Effector memory CD8-positive, alpha-beta T cell (primary cell): Measurements from ENCODE around the gene PKM.

Experiments
- ATAC-seq: fragments of 150-1000 bp; cut with Tn5 transposase; replicated peaks from 2 replicates; pipeline ENCODE4 v1.10.0; 2021; ENCODE audit warnings: mild to moderate bottlenecking, moderate library complexity
- DNase-seq, 3 experiments: peaks; one replicate each; pipeline ENCODE4 v3.0.0; 2021
- H3K27ac Mint-ChIP-seq, 2 donors: one replicate each; pipeline ENCODE4 v1.8.0; 2022; ENCODE audit warnings: mild to moderate bottlenecking in 2 of 2, mixed read lengths in 2 of 2, moderate library complexity in 2 of 2
- H3K27me3 Mint-ChIP-seq, 2 donors: one replicate each; pipeline ENCODE4 v1.8.0; 2022; ENCODE audit warnings: mixed read lengths in 2 of 2
- H3K36me3 Mint-ChIP-seq: one replicate; pipeline ENCODE4 v1.8.0; 2022; ENCODE audit warnings: mild to moderate bottlenecking, moderate library complexity, mixed read lengths; ENCODE audit not compliant: insufficient read depth
- H3K4me1 Mint-ChIP-seq, 2 donors: one replicate each; pipeline ENCODE4 v1.8.0; 2022; ENCODE audit warnings: low read depth in 2 of 2, mixed read lengths in 2 of 2
- H3K4me3 Mint-ChIP-seq, 2 donors: one replicate each; pipeline ENCODE4 v1.8.0; 2022; ENCODE audit warnings: mild to moderate bottlenecking in 2 of 2, mixed read lengths in 2 of 2, moderate library complexity in 2 of 2
- H3K9me3 Mint-ChIP-seq, 2 donors: one replicate each; pipeline ENCODE4 v1.8.0; 2022; ENCODE audit warnings: mixed read lengths in 2 of 2

The PKM gene

GRCh38 chr15:72166716-72167417 lies 64.1 kb downstream of the PKM start:
- DNase-seq (no peak), ATAC-seq (no peak)
- H3K9me3 Mint-ChIP-seq = no peaks in the 10 kb centered on the region
- H3K27ac Mint-ChIP-seq = no peak overlapping the region
- peaks cover 0 to 10% of the 10 kb centered on the region in 2 donors for H3K4me1 Mint-ChIP-seq
- H3K36me3 Mint-ChIP-seq = peaks cover 3% of the 10 kb centered on the region
- no peak overlapping the region for H3K4me3 Mint-ChIP-seq
- peaks cover 7 to 37% of the 10 kb centered on the region in 2 donors for H3K27me3 Mint-ChIP-seq

DNA sequence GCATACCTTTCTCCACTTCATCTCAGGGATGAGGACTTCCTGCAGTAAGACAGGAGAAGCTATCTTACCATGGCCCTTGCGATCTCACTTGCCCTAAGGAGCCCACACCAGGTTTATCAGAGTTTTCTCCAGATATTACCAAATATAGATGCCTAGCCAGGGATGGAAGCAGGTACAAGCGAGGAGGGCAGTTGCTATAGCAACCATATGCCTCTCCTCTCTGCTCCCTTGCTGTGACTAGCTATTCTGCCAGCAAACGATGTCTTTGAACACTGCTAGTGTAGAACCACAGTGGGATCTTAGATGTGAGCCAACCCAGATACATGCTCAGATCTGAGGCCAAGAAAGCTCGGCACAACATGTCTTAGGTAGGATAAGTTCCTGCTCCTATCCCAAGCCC lies 67.3 kb downstream of the PKM start:
- DNase-seq (no peak), ATAC-seq (no peak)
- Mint-ChIP-seq H3K27ac (no peak overlapping the region), H3K27me3 (peaks cover 0 to 28% of the 10 kb centered on the region in 2 donors), H3K4me1 (peaks cover 0 to 6% of the 10 kb centered on the region in 2 donors), H3K9me3 (no peaks in the 10 kb centered on the region), H3K4me3 (no peak overlapping the region), H3K36me3 (peaks cover 3% of the 10 kb centered on the region)

DNA sequence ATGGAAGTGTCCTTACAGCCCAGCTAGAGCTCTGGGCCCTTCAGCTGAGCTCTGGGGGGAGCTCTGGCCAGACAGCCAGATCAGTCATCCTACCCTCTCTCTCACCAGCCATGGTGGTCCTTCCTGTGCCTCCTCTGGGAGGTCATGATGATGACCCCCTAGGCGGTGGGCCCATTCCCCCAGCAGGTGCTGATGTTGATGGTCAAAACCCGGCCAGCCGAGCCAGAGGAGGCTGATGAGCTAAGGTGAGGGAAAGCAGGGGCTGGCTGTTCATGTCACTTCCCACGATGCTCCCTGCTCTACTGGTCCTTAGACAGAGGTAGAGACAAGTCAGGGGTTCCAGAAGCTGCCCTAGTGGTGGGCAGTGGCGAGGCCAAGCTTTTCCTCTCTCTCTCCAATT lies 68.4 kb downstream of the PKM start:
- H3K36me3 Mint-ChIP-seq = peaks cover 3% of the 10 kb centered on the region
- no peak overlapping the region for H3K27ac Mint-ChIP-seq

DNA sequence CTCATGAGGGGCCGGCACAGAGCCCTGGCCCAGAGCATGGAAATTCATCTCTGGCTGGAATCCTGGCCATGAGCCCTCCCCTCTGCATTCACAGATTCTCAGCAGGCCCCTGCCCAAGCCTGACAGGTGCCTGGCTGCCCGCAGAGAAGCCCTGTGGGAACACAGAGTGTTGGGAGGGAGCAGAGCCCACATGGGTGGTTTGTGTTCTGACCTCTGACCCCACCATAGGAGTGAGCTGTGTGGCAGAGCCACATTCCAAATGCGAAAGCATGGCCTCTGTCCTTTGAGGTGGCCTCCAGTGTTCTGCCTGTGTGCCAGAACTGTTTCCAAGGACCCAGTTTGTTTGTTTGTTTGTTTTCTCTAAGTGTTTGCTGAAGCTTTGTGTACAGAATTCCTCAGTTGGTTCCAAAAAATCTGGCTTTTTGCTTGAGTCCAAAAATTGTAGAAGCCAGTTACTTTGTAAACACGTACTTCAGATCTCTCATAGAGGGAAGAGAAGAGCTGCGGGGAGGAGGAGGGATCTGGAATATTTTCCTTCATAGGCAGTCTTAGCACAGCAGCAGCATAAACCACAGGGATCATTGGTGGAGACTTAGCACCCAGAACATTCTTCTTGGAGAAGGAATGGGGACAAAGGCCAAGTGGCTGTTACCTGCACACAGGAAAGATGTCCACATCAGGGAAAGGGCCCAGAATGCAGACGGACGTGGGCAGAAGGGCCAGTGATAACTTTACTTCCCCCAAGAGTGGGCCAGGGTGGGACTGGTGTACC lies 69.4 kb downstream of the PKM start:
- no peak overlapping the region for H3K27ac Mint-ChIP-seq
- DNase-seq (no peak), ATAC-seq (no peak)
- H3K9me3 Mint-ChIP-seq = no peaks in the 10 kb centered on the region
- no peaks in the 10 kb centered on the region for H3K4me1 Mint-ChIP-seq
- H3K36me3 Mint-ChIP-seq = no peaks in the 10 kb centered on the region
- H3K27me3 Mint-ChIP-seq = peaks cover 0 to 6% of the 10 kb centered on the region in 2 donors
- H3K4me3 Mint-ChIP-seq = no peak overlapping the region

More for the DNA sequence above, 68.4 kb downstream of the PKM start:
- no peak for DNase-seq
- no peak for ATAC-seq
- Mint-ChIP-seq H3K4me3 (no peak overlapping the region), H3K4me1 (no peaks in the 10 kb centered on the region), H3K9me3 (no peaks in the 10 kb centered on the region), H3K27me3 (peaks cover 0 to 16% of the 10 kb centered on the region in 2 donors)

- no peak overlapping the region for H3K4me3 Mint-ChIP-seq
- H3K4me1 Mint-ChIP-seq = peaks cover under 1 to 2% of the 10 kb centered on the region in 2 donors
- no peak overlapping the region for H3K27ac Mint-ChIP-seq
- no peak for DNase-seq
- no peaks in the 10 kb centered on the region for H3K9me3 Mint-ChIP-seq
- no peaks in the 10 kb centered on the region for H3K36me3 Mint-ChIP-seq
- no peaks in the 10 kb centered on the region for H3K27me3 Mint-ChIP-seq
- ATAC-seq = no peak
Measured at GRCh38 chr15:72160696-72161245, 70.2 kb downstream of the PKM start.

DNA sequence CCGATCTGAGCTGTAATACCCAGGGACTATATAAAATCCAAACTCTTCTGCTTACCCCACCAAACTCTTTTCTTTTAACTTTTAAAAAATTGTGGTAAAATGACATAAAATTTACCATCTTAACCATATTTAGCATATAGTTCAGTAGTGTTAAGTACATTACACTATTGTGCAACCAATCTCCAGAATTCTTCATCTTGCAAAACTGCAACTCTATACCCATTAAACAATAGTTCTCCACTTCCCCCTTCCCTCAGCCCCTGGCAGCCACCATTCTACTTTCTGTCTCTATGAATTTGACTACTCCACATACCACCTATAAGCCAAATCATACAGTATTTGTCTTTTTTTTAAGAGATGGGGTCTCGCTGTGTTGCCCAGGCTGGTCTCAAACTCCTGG lies 74.1 kb downstream of the PKM start:
- H3K27me3 Mint-ChIP-seq = no peaks in the 10 kb centered on the region
- no peak overlapping the region for H3K4me3 Mint-ChIP-seq
- no peak for ATAC-seq
- H3K4me1 Mint-ChIP-seq = peaks cover 4% of the 10 kb centered on the region in 2 donors
- no peaks in the 10 kb centered on the region for H3K9me3 Mint-ChIP-seq
- no peaks in the 10 kb centered on the region for H3K36me3 Mint-ChIP-seq
- H3K27ac Mint-ChIP-seq = no peak overlapping the region
- DNase-seq = no peak

GRCh38 chr15:72155635-72156616 lies 75.1 kb downstream of the PKM start:
- Mint-ChIP-seq H3K9me3 (no peaks in the 10 kb centered on the region), H3K36me3 (no peaks in the 10 kb centered on the region), H3K4me1 (peaks cover 4% of the 10 kb centered on the region in 2 donors), H3K27me3 (no peaks in the 10 kb centered on the region), H3K4me3 (peak overlapping the region; percentile 72 to 73), H3K27ac (peak overlapping the region in 1 of 2 donors; percentile 69)
- DNase-seq (peak; percentile 72 to 81 (median 79)), ATAC-seq (peak; percentile 79)

DNA sequence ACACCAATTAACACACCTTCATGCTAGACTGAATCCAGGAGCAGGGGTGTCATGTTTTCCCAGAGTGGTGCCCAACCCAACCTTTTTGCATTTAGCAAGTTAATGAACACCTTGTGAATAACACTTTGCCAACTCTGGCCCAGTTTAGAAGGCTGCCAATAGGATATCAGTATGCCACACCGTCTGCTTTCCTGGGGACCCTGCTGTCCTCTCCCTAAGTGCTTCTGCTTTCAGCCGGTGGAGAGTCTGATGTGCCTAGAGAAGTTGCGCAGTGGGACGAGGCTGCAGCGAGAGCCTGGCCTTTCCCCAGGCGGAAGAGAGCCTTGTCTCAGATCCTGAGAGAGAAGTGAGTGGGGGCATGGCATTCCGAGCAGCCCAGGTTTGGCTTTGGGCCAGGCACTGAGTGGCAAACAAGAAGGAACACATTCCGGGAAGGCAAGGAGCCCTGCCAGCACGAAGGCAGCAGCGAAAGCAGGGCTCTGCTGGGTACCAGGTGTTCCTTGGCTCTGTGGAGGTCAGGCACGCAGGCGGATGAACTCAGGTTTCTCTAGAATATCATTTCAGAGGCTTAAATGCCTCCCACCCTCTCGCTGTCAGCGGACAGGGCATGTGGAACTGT lies 75.9 kb downstream of the PKM start:
- peak overlapping the region in 1 of 2 donors; percentile 69 for H3K27ac Mint-ChIP-seq
- no peak for DNase-seq
- no peaks in the 10 kb centered on the region for H3K27me3 Mint-ChIP-seq
- H3K4me1 Mint-ChIP-seq = peaks cover 4% of the 10 kb centered on the region in 2 donors
- peak overlapping the region; percentile 72 to 73 for H3K4me3 Mint-ChIP-seq
- no peaks in the 10 kb centered on the region for H3K36me3 Mint-ChIP-seq
- H3K9me3 Mint-ChIP-seq = no peaks in the 10 kb centered on the region
- no peak for ATAC-seq

DNA sequence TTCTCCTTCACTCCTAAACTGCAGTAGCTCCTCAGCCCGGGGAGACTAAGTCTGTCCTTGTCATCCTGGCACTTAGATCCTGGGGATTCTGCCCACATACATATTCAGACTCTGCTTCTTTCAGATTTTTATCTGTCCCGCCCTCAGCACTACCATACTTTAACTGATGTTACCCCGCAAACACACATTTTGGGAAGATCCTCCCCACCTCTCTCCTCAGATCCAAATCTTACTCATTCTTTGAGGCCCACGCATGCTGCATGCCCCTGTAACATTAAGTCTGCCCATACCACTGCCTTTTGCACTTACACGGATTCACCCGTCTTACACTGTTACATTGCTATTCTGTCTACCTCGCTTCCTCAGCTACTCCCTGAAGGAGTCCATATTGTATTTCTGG lies 76.7 kb downstream of the PKM start:
- DNase-seq = no peak
- Mint-ChIP-seq H3K4me3 (no peak overlapping the region), H3K9me3 (no peaks in the 10 kb centered on the region), H3K27ac (no peak overlapping the region), H3K4me1 (peaks cover 4% of the 10 kb centered on the region in 2 donors), H3K27me3 (no peaks in the 10 kb centered on the region), H3K36me3 (no peaks in the 10 kb centered on the region)
- ATAC-seq = no peak

GRCh38 chr15:72153269-72154000 lies 77.6 kb downstream of the PKM start:
- Mint-ChIP-seq H3K4me3 (no peak overlapping the region), H3K27ac (no peak overlapping the region), H3K4me1 (peaks cover 4% of the 10 kb centered on the region in 2 donors), H3K9me3 (no peaks in the 10 kb centered on the region), H3K27me3 (no peaks in the 10 kb centered on the region), H3K36me3 (no peaks in the 10 kb centered on the region)
- no peak for ATAC-seq
- DNase-seq = no peak
